Retina (tissue), 1 donor: ENCODE data around the gene KDM6B.

ENCODE experiments used
- DNase-seq: peaks from one replicate; pipeline ENCODE4 v3.0.0-alpha.2; 2016

Gene KDM6B

GRCh38 chr17:7841396-7841914, 7.4 kb downstream of the KDM6B start:
- DNase-seq = peak; percentile 68

DNA sequence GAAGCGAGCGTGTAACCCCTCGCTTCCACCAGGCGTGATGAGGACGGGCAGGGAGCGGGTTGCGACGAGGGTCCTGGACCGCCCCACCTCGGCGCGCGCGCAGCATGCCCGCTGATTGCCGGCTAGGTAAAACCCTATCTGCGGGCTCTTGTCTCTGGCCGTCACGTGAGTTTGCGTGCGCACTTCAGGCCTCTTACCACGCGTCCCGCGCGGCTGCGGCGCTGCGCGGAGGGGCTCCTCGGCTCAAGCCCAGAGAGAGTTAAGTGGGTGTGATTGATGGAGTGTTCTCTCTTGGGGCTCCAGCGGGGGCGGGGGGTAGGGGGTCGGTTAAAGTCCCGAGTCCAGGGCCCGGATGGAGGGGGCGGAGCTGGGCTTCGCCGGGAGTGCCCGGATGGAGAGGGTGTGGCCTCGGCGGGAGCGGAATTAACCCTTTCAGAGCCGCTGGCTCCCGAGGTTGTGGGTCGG, 7.9 kb downstream of the KDM6B start:
- DNase-seq = peak; percentile 96

DNA sequence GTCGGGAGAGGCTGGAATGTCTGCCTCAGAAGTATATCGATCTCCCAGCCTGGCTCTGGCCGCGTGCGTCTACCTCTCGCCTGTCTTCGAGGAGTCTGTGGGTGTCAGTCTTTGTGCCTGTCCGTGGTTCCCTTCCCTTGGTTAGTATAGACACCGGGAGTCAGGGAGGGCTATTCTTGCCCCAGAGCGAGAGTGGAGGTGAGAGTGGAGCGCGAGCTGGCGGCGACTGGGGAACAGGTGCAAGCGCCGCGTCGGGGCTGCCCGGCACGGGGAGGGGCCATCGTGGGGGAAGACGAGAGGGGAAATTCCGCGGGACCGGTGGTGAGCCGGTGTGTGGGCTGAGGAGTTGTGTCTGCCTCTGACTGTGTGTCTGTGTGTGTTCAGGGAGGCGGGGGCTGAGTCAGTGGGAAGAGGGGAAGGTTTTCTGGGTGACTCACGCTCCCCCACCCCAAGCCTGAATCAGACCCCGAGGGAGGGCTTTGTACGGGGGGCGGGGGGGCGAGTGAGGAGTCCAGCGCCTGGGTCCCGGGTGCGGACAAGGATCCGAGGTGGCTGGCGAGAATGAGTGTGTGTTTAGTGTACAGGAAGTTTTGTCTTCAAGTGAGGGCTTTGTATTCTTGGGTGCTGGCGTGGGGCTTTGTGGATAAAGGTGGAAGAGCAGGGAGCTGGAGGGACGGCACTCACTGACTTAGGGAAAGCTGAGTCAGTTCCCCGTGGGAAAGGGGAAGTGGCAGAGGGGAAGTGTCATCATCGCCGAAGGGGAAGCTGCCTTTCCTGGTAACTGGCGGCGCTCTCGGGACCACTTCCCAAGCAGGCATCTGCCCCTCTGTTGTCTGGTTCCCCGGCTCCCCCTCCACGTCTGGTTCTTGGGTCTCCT, 8.6 kb downstream of the KDM6B start:
- no peak for DNase-seq

- no peak for DNase-seq
Observed at GRCh38 chr17:7843257-7843535, 9.2 kb downstream of the KDM6B start.

- DNase-seq = peak; percentile 81
Observed at GRCh38 chr17:7843536-7844291, 9.7 kb downstream of the KDM6B start.

- peak; percentile 91 for DNase-seq
Observed at GRCh38 chr17:7844292-7845154, 10.5 kb downstream of the KDM6B start.

- no peak for DNase-seq
Observed at GRCh38 chr17:7845359-7846062, 11.5 kb downstream of the KDM6B start.

DNA sequence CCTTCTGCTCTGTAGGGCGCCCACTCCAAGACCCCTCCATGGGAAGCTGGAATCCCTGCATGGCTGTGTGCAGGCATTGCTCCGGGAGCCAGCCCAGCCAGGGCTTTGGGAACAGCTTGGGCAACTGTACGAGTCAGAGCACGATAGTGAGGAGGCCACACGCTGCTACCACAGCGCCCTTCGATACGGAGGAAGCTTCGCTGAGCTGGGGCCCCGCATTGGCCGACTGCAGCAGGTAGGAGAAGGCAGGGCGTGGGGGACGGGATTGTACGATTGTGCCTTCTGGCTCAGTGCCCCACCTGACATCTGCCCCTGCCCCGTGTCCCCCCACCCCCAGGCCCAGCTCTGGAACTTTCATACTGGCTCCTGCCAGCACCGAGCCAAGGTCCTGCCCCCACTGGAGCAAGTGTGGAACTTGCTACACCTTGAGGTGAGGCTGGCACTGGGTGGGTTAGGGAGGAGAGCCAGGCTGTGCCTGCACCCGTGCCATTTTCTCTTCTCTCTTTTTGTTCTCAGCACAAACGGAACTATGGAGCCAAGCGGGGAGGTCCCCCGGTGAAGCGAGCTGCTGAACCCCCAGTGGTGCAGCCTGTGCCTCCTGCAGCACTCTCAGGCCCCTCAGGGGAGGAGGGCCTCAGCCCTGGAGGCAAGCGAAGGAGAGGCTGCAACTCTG, 12.2 kb downstream of the KDM6B start:
- no peak for DNase-seq

GRCh38 chr17:7846765-7847661, 13.0 kb downstream of the KDM6B start:
- no peak for DNase-seq

DNA sequence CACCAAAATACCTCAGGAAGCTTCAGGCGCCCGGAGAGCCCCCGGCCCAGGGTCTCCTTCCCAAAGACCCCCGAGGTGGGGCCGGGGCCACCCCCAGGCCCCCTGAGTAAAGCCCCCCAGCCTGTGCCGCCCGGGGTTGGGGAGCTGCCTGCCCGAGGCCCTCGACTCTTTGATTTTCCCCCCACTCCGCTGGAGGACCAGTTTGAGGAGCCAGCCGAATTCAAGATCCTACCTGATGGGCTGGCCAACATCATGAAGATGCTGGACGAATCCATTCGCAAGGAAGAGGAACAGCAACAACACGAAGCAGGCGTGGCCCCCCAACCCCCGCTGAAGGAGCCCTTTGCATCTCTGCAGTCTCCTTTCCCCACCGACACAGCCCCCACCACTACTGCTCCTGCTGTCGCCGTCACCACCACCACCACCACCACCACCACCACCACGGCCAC, 14.1 kb downstream of the KDM6B start:
- no peak for DNase-seq

DNA sequence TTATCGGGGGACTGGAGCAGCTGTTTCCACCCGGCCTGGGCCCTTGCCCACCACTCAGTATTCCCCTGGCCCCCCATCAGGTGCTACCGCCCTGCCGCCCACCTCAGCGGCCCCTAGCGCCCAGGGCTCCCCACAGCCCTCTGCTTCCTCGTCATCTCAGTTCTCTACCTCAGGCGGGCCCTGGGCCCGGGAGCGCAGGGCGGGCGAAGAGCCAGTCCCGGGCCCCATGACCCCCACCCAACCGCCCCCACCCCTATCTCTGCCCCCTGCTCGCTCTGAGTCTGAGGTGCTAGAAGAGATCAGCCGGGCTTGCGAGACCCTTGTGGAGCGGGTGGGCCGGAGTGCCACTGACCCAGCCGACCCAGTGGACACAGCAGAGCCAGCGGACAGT, 14.7 kb downstream of the KDM6B start:
- DNase-seq = no peak

GRCh38 chr17:7849130-7849750, 15.2 kb downstream of the KDM6B start:
- DNase-seq = no peak

DNA sequence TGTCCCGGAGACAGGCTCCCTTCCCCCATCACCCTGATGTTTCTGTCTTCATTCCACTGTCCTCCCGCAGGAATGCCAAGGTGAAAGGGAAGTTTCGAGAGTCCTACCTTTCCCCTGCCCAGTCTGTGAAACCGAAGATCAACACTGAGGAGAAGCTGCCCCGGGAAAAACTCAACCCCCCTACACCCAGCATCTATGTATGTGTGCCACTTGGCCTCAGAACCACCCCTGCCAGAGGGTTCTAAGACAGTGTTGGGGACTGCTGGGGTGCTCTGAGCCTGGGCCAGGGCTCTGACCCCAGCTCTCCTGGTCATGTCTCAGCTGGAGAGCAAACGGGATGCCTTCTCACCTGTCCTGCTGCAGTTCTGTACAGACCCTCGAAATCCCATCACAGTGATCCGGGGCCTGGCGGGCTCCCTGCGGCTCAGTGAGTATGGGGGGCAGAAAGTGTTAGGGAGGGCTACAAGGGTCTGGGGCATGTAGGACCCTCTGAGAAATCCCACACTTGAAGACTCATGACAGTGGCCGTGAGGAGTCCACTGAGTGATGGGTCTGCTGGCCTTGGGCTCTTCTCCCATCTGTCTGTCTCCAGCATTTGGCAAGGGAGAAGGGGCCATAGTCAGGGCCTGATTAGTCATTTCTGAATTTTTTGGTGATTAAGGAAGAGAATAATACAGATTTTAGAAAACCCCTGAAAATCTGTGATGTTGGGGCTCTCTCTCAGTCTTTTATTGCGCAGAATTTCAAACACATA, 15.9 kb downstream of the KDM6B start:
- DNase-seq = no peak

DNA sequence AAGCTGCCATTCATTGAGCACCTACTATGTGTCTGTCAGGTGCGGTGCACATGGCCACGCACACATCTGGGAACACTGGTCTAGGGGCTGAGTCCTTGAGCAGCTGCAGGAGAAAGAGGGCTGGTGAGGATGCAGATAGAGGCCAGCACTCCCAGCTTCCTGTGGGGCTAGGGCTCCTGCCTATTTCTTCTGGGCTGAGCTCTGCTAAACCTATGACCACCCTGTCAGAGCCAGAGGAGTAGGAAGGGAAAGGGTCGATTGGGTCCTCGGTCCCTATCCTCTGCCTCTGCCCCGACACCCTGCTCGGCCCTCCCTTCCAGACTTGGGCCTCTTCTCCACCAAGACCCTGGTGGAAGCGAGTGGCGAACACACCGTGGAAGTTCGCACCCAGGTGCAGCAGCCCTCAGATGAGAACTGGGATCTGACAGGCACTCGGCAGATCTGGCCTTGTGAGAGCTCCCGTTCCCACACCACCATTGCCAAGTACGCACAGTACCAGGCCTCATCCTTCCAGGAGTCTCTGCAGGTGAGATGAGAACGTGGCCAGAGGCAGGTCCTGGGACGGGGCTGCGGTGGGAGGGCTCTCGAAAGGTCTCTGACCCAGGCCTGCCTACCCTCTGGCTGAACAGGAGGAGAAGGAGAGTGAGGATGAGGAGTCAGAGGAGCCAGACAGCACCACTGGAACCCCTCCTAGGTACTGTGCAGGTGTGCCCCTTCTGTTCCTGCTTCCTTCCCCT, 16.9 kb downstream of the KDM6B start:
- DNase-seq = no peak

DNA sequence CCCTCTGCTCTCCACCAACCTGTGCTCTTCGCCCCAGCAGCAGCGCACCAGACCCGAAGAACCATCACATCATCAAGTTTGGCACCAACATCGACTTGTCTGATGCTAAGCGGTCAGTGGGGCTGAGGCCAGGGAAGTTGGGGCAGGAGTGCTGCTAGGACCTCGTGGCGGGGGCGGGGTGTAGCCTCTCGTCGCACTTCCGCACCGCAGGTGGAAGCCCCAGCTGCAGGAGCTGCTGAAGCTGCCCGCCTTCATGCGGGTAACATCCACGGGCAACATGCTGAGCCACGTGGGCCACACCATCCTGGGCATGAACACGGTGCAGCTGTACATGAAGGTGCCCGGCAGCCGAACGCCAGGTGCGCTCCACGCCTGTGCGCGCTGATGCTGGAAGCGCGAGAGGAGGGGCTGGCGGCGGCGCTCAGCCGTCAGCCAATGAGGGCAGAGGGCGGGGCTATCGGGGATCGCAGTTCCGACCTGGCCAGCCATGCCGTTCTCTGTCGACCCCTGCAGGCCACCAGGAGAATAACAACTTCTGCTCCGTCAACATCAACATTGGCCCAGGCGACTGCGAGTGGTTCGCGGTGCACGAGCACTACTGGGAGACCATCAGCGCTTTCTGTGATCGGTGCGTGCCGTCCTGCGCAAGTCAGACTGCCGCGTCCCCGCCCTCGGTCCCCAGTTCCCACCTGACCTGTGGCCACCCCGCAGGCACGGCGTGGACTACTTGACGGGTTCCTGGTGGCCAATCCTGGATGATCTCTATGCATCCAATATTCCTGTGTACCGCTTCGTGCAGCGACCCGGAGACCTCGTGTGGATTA, 17.6 kb downstream of the KDM6B start:
- DNase-seq = peak; percentile 90

GRCh38 chr17:7852262-7852670, 18.2 kb downstream of the KDM6B start:
- no peak for DNase-seq

DNA sequence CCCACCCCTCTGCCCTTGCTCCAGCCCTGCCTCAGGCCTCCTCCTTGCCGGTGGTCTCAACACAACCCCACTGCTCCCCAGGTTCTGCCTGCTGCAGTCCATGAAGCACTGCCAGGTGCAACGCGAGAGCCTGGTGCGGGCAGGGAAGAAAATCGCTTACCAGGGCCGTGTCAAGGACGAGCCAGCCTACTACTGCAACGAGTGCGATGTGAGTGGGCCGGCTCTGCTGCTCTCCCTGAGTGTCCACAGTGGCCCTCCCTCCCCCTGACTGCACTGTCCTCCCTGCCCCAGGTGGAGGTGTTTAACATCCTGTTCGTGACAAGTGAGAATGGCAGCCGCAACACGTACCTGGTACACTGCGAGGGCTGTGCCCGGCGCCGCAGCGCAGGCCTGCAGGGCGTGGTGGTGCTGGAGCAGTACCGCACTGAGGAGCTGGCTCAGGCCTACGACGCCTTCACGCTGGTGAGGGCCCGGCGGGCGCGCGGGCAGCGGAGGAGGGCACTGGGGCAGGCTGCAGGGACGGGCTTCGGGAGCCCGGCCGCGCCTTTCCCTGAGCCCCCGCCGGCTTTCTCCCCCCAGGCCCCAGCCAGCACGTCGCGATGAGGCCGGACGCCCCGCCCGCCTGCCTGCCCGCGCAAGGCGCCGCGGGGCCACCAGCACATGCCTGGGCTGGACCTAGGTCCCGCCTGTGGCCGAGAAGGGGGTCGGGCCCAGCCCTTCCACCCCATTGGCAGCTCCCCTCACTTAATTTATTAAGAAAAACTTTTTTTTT, 19.1 kb downstream of the KDM6B start:
- DNase-seq = no peak
